Immature natural killer cell (primary cell): ENCODE measurements around the gene DPM1. TPM values are rescaled to one million over a fixed set of nuclear protein-coding genes. Genes with fewer than 3 reads are reported as not detected.
A peak's percentile ranks its signal among the peaks of the same experiment; 100 is the strongest.

Source experiments
- DNase-seq, 3 donors: peaks; one replicate each; pipeline ENCODE4 v3.0.0; 2022; ENCODE audit warnings: mixed read lengths in 1 of 3
- H3K27ac Mint-ChIP-seq, 6 donors: one replicate each; pipeline ENCODE4 v1.8.0; 2020; ENCODE audit warnings: mixed read lengths in 6 of 6, mild to moderate bottlenecking in 5 of 6, inconsistent platforms in 4 of 6, moderate library complexity in 3 of 6
- H3K27me3 Mint-ChIP-seq, 3 donors: one replicate each; pipeline ENCODE4 v1.8.0; 2020 to 2021; ENCODE audit warnings: low read depth in 3 of 3, mild to moderate bottlenecking in 3 of 3, mixed read lengths in 3 of 3, moderate library complexity in 3 of 3, inconsistent platforms in 1 of 3
- H3K36me3 Mint-ChIP-seq, 3 donors: one replicate each; pipeline ENCODE4 v1.8.0; 2020; ENCODE audit warnings: mixed read lengths in 3 of 3, inconsistent platforms in 2 of 3, mild to moderate bottlenecking in 2 of 3
- H3K4me1 Mint-ChIP-seq, 2 donors: one replicate each; pipeline ENCODE4 v1.8.0; 2020; ENCODE audit warnings: inconsistent platforms in 2 of 2, mild to moderate bottlenecking in 2 of 2, mixed read lengths in 2 of 2, moderate library complexity in 1 of 2
- H3K4me3 Mint-ChIP-seq, 5 donors: one replicate each; pipeline ENCODE4 v1.8.0; 2020; ENCODE audit warnings: mild to moderate bottlenecking in 5 of 5, mixed read lengths in 5 of 5, inconsistent platforms in 3 of 5, moderate library complexity in 3 of 5
- H3K9me3 Mint-ChIP-seq, 6 donors: one replicate each; pipeline ENCODE4 v1.8.0; 2020; ENCODE audit warnings: mild to moderate bottlenecking in 6 of 6, mixed read lengths in 6 of 6, inconsistent platforms in 4 of 6, moderate library complexity in 3 of 6
- polyA plus RNA-seq, 3 donors: library from polyadenylated mRNA; unstranded; fragments of 300-500 nt; fragmentation: Illumina TruSeq; gene quantifications; one replicate each; pipeline ENCODE4 v1.2.3, GENCODE V29; 2021

The DPM1 gene
- polyA plus RNA-seq, 3 donors from 2014 or later = 46.6 to 61.8 (median 52.8) TPM

GRCh38 chr20:50931306-50932015, 26.9 kb downstream of the DPM1 start, which contains the start of gene ADNP:
Gene ADNP, minus strand, starts transcription at chr20:50931437. Its CDS starts 27,441 bp downstream, at chr20:50903996.
- peak; percentile 94 to 95 (median 95) for DNase-seq
- Mint-ChIP-seq H3K4me1 (peaks cover 37 to 39% of the 10 kb centered on the region in 2 donors), H3K27ac (peak within 1 kb of the TSS; percentile 95 to 99 (median 98)), H3K4me3 (peak within 1 kb of the TSS; percentile 90 to 92 (median 92)), H3K36me3 (peaks cover 0 to 11% (median 10%) of the 10 kb centered on the region in 3 donors), H3K9me3 (no peaks in the 10 kb centered on the region), H3K27me3 (peaks cover 12 to 20% (median 16%) of the 10 kb centered on the region in 3 donors)

GRCh38 chr20:50930976-50931305, 27.4 kb downstream of the DPM1 start:
- Mint-ChIP-seq H3K4me1 (peaks cover 42% of the 10 kb centered on the region in 2 donors), H3K9me3 (no peaks in the 10 kb centered on the region), H3K36me3 (peaks cover 0 to 11% (median 10%) of the 10 kb centered on the region in 3 donors), H3K4me3 (peak overlapping the region; percentile 79 to 92 (median 88)), H3K27me3 (peaks cover 12 to 20% (median 16%) of the 10 kb centered on the region in 3 donors), H3K27ac (peak overlapping the region; percentile 74 to 99 (median 98))
- DNase-seq = no peak

- peaks cover 0 to 8% (median 7%) of the 10 kb centered on the region in 3 donors for H3K36me3 Mint-ChIP-seq
- H3K27me3 Mint-ChIP-seq = peaks cover 12 to 24% (median 16%) of the 10 kb centered on the region in 3 donors
- H3K27ac Mint-ChIP-seq = peak overlapping the region; percentile 87 to 99 (median 94)
- H3K4me3 Mint-ChIP-seq = peak overlapping the region; percentile 90 to 96 (median 92)
- no peaks in the 10 kb centered on the region for H3K9me3 Mint-ChIP-seq
- H3K4me1 Mint-ChIP-seq = peaks cover 48% of the 10 kb centered on the region in 2 donors
- no peak for DNase-seq
Measured at GRCh38 chr20:50930139-50930975, 28.0 kb downstream of the DPM1 start.

GRCh38 chr20:50929299-50930138, 28.8 kb downstream of the DPM1 start:
- DNase-seq = peak; percentile 88 to 90 (median 89)
- peak overlapping the region; percentile 89 to 96 (median 91) for H3K4me3 Mint-ChIP-seq
- H3K36me3 Mint-ChIP-seq = peaks cover 0 to 8% (median 7%) of the 10 kb centered on the region in 3 donors
- H3K9me3 Mint-ChIP-seq = no peaks in the 10 kb centered on the region
- peaks cover 12 to 26% (median 16%) of the 10 kb centered on the region in 3 donors for H3K27me3 Mint-ChIP-seq
- H3K27ac Mint-ChIP-seq = peak overlapping the region; percentile 87 to 99 (median 94)
- peaks cover 55 to 56% of the 10 kb centered on the region in 2 donors for H3K4me1 Mint-ChIP-seq

GRCh38 chr20:50928469-50928868, 29.9 kb downstream of the DPM1 start:
- Mint-ChIP-seq H3K4me3 (peak overlapping the region; percentile 89 to 96 (median 91)), H3K9me3 (no peaks in the 10 kb centered on the region), H3K36me3 (peaks cover 0 to 8% (median 4%) of the 10 kb centered on the region in 3 donors), H3K27ac (peak overlapping the region; percentile 61 to 98 (median 91)), H3K27me3 (peaks cover 12 to 26% (median 16%) of the 10 kb centered on the region in 3 donors), H3K4me1 (peaks cover 63 to 66% of the 10 kb centered on the region in 2 donors)
- no peak for DNase-seq

- Mint-ChIP-seq H3K4me1 (peaks cover 64 to 83% of the 10 kb centered on the region in 2 donors), H3K9me3 (no peaks in the 10 kb centered on the region), H3K36me3 (peaks cover 0 to 8% (median 4%) of the 10 kb centered on the region in 3 donors), H3K27me3 (peaks cover 12 to 21% (median 14%) of the 10 kb centered on the region in 3 donors), H3K4me3 (no peak overlapping the region), H3K27ac (peak overlapping the region in 2 of 6 donors; percentile 5 to 33)
- no peak for DNase-seq
Measured at GRCh38 chr20:50926530-50926929, 31.8 kb downstream of the DPM1 start.

GRCh38 chr20:50924261-50924920, 33.9 kb downstream of the DPM1 start:
- peak overlapping the region in 2 of 6 donors; percentile 34 to 49 for H3K27ac Mint-ChIP-seq
- peaks cover 2 to 9% (median 2%) of the 10 kb centered on the region in 3 donors for H3K27me3 Mint-ChIP-seq
- no peak overlapping the region for H3K4me3 Mint-ChIP-seq

GRCh38 chr20:50921803-50922501, 36.4 kb downstream of the DPM1 start:
- DNase-seq = no peak
- H3K4me3 Mint-ChIP-seq = no peak overlapping the region
- H3K9me3 Mint-ChIP-seq = no peaks in the 10 kb centered on the region
- no peaks in the 10 kb centered on the region for H3K36me3 Mint-ChIP-seq
- peak overlapping the region in 5 of 6 donors; percentile 26 to 68 (median 48) for H3K27ac Mint-ChIP-seq
- H3K4me1 Mint-ChIP-seq = peaks cover 70 to 96% of the 10 kb centered on the region in 2 donors
- H3K27me3 Mint-ChIP-seq = peaks cover 0 to 6% (median 0%) of the 10 kb centered on the region in 3 donors

More at GRCh38 chr20:50924261-50924920, 33.9 kb downstream of the DPM1 start:
- Mint-ChIP-seq H3K9me3 (no peaks in the 10 kb centered on the region), H3K4me1 (peaks cover 75 to 96% of the 10 kb centered on the region in 2 donors), H3K36me3 (peaks cover 0 to 4% (median 3%) of the 10 kb centered on the region in 3 donors)
- no peak for DNase-seq

GRCh38 chr20:50920997-50921396, 37.3 kb downstream of the DPM1 start:
- Mint-ChIP-seq H3K27ac (peak overlapping the region in 4 of 6 donors; percentile 57 to 75 (median 63)), H3K4me1 (peaks cover 77 to 96% of the 10 kb centered on the region in 2 donors), H3K27me3 (peaks cover 0 to 6% (median 1%) of the 10 kb centered on the region in 3 donors), H3K4me3 (no peak overlapping the region), H3K36me3 (no peaks in the 10 kb centered on the region), H3K9me3 (no peaks in the 10 kb centered on the region)
- no peak for DNase-seq

- Mint-ChIP-seq H3K27ac (peak overlapping the region in 5 of 6 donors; percentile 8 to 78 (median 34)), H3K4me3 (no peak overlapping the region), H3K9me3 (no peaks in the 10 kb centered on the region), H3K4me1 (peaks cover 75 to 96% of the 10 kb centered on the region in 2 donors), H3K27me3 (peaks cover 0 to 1% (median 0%) of the 10 kb centered on the region in 3 donors), H3K36me3 (no peaks in the 10 kb centered on the region)
- DNase-seq = no peak
Measured at GRCh38 chr20:50919567-50919966, 38.8 kb downstream of the DPM1 start.

- no peak for DNase-seq
- Mint-ChIP-seq H3K27ac (peak overlapping the region in 2 of 6 donors; percentile 42 to 79), H3K36me3 (no peaks in the 10 kb centered on the region), H3K4me3 (no peak overlapping the region), H3K9me3 (no peaks in the 10 kb centered on the region), H3K4me1 (peaks cover 78 to 97% of the 10 kb centered on the region in 2 donors), H3K27me3 (peaks cover 0 to 1% (median 0%) of the 10 kb centered on the region in 3 donors)
Measured at GRCh38 chr20:50918403-50918802, 39.9 kb downstream of the DPM1 start.

GRCh38 chr20:50916934-50917333, 41.4 kb downstream of the DPM1 start:
- Mint-ChIP-seq H3K27me3 (peaks cover 0 to 1% (median 0%) of the 10 kb centered on the region in 3 donors), H3K9me3 (no peaks in the 10 kb centered on the region), H3K36me3 (no peaks in the 10 kb centered on the region), H3K4me1 (peaks cover 79 to 98% of the 10 kb centered on the region in 2 donors), H3K27ac (peak overlapping the region; percentile 18 to 79 (median 66)), H3K4me3 (peak overlapping the region in 1 of 5 donors; percentile 18)
- no peak for DNase-seq
